AML-193 (cell line): ENCODE data around the gene TBCB.
"Not testable (repeated sequence)": the region's sequence is repeated elsewhere in the genome, so short reads cannot be mapped to it uniquely, and the experiment has no call there.

ENCODE experiments used
- DNase-seq, 2 experiments: peaks; one replicate each; lab custom pipeline; 2025; lab: John Stamatoyannopoulos, UW

TBCB gene, protein sequence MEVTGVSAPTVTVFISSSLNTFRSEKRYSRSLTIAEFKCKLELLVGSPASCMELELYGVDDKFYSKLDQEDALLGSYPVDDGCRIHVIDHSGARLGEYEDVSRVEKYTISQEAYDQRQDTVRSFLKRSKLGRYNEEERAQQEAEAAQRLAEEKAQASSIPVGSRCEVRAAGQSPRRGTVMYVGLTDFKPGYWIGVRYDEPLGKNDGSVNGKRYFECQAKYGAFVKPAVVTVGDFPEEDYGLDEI

GRCh38 chr19:36115453-36116343 lies at the start of gene TBCB:
Gene TBCB, plus strand, starts transcription at chr19:36115468. Its CDS starts 93 bp downstream, at chr19:36115561.
- DNase-seq, result peak in 1 of 2 experiments; percentile 53

GRCh38 chr19:36067681-36068080 lies 47.6 kb upstream of the TBCB start:
- no peak for DNase-seq

GRCh38 chr19:36068810-36069499 lies 46.3 kb upstream of the TBCB start:
- not testable (repeated sequence) for DNase-seq

DNA sequence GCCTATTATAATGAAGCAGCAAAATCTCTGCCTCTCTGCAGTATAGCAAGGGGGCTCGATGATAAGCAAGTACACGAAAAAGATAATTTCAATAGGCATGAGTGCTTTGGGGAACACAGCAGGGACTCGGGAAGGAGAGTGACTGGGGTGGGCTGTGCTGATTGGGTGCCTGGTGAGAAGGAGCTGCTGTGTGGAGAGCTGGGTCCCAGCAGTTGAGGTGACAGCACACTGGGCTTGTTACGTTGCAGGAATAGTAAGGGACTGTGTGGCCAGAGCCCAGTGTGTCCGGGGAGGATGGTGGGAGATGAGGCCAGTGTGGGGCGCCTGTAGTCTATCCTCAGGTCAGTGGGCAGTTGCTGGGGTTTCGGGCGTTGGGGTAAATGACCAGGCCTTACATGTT lies 43.2 kb upstream of the TBCB start:
- no peak for DNase-seq

DNA sequence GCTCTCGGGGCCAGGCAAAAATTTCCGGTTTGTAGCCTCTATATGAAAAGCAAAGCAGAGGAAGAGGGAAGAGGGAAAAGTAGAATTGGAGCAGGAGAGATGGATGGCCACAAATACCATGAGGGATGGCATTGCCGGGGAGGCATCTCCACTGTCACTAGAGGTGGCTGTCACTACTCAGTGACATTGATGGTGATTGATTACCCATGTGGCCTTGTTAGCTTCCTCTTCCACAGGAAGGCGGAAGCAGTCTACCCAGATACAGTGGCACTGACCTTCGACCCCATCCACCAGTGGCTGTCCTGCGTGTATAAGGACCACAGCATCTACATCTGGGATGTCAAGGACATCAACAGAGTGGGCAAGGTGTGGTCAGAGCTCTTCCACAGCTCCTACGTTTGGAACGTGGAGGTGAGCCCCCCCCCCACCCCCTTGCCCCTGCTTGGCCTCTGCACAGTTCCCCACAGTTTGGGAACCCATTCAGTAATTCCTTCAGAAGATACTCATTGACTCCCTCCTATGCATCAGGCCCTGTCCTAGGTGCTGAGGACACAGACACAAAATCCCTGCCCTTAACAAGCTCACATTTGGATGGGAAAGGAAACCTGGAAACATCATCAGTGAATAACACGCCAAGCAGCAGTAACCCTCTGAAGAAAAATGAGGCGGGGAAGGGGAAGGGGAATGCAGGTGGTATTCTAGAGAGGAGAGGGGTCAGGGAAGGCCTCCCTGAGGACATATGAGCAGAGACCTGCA lies 42.0 kb upstream of the TBCB start:
- DNase-seq, result no peak

DNA sequence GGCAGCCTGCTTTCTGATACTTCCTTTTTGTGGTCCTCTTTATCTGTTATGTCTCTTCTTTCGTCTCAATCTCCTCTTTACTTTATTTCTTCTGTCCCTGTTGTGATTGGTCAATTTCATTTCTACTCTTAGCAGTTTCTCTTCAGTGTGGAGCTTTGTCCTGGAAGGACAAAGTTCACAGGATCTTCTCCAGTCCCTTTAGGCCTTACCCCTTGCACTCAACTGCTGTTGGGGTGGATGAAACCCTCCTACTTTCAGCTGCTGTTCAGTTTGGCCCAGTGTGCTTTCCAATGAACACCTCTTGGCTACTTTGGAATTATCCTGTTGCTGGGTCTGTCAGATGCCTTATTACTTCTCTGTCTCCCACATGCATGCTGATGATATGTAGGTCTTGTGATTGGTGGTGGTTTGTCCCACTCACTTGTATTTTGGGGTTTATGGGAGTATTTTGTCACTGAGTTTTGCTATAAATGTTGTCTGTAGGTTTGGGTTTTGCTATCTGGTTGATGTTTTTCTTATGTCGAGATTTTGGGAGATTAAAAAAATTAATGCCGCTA lies 35.8 kb upstream of the TBCB start:
- no peak for DNase-seq

GRCh38 chr19:36081385-36081784 lies 33.9 kb upstream of the TBCB start:
- no peak for DNase-seq

GRCh38 chr19:36081894-36082293 lies 33.4 kb upstream of the TBCB start:
- DNase-seq, result no peak

DNA sequence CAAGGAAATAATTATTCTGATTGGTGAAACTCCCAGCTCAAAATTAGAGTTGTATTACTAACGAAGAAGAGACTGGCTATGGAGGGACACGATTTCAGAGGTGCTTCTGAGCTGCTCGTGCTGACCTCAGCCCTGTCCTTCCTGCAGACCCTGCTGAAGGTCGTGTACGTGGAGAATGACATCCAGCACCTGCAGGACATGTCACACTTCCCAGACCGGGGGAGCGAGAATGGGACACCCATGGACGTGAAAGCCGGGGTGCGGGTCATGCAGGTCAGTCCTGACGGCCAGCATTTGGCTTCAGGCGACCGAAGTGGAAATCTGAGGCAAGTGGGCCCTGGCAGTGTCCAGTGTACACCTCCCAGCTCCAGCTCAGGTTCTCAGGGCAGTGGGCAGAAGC lies 32.4 kb upstream of the TBCB start:
- no peak for DNase-seq

GRCh38 chr19:36084231-36085009 lies 30.8 kb upstream of the TBCB start:
- DNase-seq, result no peak

GRCh38 chr19:36086326-36086725 lies 28.9 kb upstream of the TBCB start:
- DNase-seq, result no peak

DNA sequence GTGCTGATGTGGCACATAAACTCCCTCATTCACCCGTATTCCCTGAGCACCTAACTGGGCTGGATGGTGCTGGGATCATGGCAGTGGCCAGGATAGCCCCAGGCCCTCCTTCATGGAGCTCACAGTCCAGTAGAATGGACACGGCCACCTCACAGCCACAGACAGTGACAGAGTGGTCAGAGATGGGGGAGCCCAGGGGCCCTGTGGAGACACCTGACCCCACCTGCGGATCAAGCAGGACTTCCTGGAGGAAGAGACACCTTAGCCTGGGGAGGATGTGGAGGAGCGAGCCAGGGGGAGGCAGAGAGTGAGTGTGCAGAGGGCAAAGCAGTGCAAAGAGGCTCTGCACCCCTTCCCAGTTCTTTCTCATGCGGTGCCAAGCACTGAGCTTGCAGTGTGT lies 25.4 kb upstream of the TBCB start:
- DNase-seq, result no peak

GRCh38 chr19:36090910-36091695 lies 24.2 kb upstream of the TBCB start:
- DNase-seq, result no peak

DNA sequence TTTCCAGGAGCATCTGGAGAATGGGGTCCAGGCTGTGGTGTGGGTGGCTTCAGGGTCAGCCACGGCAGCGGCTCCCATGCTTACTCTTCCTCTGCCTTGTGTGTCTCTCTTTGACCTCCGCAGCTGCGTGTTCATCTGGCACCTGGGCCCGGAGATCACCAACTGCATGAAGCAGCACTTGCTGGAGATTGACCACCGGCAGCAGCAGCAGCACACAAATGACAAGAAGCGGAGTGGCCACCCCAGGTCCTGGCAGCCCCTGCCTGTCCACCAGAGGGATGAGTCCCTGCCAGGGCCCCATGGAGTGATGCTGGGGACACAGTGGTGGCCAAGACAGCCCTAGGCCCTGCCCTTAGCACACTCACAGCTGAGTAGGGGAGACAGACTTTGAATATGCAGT lies 22.7 kb upstream of the TBCB start:
- no peak for DNase-seq

DNA sequence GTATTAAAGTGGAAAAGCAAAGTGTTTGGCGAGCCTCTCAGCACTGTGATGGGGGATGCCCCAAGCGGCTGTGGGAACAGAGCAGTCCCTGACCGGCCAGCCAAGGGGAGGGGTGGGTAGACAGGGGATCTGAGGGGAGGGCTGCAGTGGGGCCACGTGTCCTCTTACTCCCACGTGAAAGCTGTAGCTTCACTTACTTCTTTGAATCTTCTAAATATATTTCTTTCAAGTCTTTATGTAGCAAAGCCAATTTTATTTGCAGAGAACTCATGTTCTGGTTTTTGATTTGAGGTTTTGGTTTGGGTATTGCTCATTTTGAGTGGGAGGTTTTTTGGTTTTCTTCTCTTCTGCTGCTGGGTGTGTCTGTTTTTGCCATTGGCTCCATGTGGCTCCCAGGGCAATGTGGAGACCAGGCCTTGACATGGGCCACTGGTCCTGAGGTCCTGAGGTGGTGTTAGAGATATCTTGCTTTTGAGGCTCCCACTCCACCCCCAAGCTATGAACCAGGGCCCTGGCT lies 22.1 kb upstream of the TBCB start:
- DNase-seq, result no peak

DNA sequence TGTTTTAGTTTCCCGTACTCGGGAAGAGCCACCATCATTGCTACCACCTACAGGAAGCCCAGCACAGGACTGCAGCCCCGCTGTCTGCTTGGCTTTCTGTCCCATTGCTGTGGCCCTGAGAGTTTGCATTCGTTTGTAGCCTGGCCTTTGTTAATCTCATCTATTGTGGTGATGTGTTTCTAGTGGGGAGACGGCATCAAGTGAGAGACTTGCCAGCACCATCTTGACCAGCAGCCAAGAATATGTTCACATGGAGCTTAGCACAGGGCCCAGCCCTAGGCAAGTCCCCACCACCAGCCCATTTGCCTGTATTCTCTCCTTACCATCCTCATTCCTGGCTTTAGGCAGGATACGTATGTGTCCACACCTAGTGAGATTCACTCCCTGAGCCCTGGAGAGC lies 21.6 kb upstream of the TBCB start:
- DNase-seq, result no peak

DNA sequence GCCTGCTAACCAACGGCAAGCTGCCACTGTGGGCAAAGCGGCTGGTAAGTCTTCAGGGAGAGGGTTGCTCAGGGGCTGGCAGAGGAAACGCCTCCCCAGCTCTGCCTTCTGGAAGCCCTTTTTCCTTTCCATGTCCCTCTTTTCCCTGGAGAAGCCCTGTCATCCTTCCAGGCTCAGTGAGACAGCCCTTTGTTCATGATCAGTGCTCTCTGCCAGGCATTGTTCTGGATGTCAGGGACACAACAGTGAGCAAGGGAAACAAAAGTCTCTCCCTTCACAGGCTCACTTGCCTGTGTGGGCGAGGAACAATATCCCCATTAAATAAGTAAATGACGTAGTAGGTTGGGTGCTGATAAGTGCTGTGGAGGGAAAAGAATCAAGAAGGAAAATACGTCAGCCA lies 18.2 kb upstream of the TBCB start:
- DNase-seq, result no peak

- DNase-seq, result no peak
Measured at GRCh38 chr19:36099166-36099785, 16.0 kb upstream of the TBCB start.

GRCh38 chr19:36100476-36100875 lies 14.8 kb upstream of the TBCB start:
- DNase-seq, result no peak
